ENCODE data around the gene CFAP46.
A peak's percentile ranks its signal among the peaks of the same experiment; 100 is the strongest.
"Not testable (repeated sequence)": the region's sequence is repeated elsewhere in the genome, so short reads cannot be mapped to it uniquely, and the experiment has no call there.

The CFAP46 gene

DNA sequence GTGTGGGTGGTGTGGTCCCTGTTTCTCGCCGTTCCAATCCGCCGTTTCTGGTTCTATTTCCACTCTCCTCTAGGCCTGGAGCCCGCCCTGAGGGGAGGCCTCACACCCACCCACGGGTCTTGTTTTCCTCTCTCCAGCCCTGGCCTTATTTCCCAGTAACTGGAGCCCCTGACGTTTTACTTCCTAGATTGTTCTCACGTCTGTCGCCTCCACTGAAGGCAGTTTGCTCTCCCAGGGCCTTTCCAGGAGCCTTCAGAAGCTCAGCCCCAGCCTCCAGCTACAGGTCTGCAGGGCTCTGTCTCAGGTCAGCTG is 30.6 kb downstream of the CFAP46 start:
- DNase-seq = no peak

DNA sequence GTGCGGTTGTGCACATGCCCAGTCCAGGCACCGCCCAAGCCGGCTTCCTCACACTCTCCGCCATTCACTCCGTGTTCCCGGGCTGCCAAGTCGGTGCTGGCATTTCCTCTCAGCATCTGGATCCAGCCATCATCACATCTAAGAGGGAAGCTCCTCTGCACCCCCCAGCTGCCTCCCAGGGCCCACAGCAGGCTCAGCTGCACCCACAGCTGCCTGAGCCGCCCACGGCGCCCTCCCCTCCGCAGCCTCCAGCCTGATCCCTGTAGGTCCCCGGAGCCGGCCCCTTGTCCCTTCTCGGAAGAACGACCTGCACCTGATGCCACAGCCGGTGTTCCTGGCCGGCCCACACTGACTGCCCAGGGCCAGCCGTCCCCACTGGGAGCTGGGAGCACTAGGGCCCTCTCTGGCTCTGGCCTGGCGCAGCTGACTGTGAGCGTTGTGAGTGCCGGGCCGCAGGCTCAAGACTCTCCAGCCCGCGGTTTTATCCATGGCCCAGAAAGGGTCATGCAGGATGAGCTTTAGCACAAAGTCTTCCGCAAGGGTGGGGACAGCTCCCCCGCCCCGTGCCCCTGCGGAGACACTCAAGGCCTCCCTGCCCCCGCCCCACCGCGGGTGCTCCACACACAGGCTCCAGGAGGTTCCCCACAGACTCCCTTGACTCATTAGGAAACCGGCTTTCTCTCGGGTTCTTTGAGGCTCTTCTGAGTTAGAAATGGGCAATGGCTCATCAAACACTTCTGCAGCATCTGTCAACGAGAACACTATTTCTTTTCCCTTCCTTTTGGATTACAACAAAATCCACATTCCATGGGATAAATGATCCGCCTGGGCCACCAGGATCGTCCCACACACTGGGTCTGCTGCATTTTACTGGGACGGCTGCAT is 31.2 kb downstream of the CFAP46 start:
- no peak for DNase-seq

DNA sequence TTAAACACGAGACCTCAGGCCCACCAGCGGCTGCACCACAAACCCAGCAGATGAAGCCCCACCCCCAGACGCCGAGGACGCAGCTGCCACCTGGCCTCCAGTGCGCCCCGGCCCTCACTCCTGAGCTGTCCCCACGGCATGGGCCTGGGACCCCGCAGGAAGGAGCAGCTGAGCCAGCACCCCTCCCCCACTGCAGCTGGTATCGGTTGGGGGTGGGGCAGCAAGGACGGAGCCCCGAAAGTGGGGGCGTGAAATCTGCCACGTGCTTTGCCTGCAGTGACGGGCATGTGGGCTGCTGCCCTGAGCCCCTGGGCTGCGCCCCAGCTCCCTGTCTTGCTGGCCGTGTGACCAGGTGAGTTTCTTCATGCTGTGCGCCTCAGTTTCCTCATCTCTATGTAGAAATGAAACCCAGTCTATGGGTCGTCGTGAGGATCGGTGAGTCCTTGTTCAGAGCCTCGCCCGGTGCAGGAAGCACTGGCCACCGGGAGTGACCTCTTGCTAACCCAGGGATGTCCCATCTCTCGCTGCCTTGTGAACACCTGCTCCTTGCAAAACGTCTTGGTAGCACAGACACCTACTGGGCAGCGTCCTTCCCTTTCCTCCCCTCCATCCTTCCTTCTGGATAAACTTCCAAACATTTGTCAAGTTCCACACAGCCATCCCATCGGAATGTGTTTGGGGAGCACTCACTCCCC is 32.0 kb downstream of the CFAP46 start:
- DNase-seq = no peak

DNA sequence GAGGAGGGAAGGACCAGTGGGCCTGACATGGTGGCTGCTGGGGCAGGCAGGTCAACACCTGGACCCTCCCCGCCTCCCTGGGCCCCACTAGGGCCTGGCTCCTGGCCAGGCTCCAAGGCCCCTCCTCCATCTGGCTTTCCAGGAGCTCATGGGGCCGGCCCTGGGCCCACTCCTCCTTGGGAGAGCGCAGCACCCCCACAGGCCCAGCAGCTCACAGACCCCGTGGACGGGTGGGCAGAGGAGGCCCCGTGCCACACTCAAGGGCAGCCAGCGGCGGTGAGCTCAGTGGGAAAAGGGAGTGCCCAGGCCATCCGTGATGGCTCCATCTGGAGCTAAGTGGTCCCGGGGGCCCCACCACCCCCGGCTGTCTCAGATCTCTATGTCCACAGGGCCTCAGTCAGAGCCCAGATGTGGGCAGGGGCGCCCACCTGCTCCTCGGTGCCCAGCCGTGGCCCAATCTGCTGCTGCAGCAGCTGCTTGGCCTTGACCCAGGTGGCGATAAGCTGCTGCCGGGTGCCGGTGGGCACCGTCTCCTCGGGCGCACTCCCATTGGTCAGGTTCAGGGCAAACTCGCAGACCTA is 32.8 kb downstream of the CFAP46 start:
- no peak for DNase-seq

DNA sequence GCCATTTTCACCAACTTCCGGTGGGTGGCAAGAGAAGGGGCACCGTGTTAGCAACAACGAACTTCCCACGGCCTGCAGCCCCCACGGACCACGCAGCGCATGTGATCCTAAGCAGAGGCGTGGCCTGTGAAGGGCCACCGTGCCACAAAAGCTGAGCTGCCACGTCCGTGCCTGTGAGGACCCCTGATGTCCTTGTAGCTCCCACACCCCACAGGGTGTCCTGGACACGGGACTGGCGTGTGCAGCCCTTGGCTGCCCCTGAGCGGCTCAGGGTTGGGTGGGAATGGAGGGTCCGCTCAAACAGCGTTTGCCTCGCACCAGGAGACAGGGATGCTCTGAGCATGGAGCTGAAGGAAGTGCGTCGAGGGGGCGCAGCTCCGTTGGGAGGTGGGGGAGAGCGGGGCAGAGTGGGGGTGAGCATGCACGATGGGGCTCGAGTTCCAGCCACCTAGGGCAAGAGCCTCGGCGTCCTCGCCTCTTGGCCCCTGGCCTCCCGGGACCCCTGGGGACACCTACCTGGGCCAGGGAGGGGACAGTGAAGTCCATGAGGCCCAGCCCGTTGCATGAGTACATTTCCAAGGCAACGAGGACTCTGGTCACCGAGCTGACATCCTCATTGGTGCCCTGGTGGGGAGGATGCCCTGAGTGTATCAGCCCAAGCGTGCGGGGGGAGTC is 33.6 kb downstream of the CFAP46 start:
- DNase-seq = no peak

DNA sequence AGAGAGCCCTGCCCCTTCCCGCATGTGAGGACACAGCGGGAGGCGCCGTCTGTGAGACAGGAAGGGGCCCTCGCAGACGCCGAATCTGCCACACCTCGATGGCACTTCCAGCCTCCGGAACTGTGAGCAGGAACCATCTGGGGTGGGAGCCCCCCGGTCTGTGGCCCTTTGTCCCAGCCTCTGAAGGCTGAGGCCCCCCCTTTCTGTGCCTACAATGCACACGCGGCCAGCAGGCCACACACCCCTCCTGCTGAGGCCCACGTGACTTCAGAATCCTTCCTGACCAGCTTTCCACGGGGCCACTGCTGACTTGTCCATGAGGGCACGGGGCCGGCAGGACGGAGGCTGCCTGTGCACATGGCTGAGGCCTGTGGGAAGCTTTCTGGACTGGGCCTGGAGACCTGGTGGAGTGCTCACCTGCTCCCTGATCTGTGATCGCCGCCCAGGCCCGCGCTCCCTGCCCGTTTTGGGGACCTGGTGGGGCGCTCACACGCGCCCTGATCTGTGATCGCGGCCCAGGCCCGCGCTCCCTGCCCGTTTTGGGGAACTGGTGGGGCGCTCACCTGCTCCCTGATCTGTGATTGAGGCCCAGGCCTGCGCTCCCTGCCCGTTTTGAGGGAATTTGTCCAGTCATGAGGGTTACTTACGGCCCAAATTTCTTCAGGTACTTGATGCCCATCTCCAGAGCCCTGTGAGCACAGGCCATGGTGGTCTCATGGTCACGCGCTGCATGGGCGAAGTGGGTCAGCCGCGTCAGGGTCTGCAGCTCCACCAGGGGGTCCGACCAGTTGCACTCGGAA is 34.3 kb downstream of the CFAP46 start:
- no peak for DNase-seq

DNA sequence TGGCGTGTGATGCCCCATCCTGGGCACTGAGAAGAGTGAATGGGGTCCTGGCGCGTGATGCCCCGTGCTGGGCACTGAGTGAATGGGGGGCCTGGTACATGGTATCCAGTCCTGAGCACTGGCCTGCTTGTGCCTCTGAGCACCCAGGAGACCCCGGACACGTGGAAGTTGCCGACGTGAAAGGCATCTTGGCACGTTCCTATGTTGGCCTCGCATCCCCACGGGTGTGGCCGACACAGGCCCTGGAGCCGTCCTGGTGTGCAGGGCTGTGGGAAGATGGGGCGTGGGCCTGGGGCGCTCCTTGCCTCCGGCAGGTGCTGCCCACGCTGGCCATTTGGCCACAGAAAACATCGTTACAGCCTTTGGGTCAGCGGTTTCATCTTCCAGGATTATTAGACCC is 35.5 kb downstream of the CFAP46 start:
- DNase-seq = no peak

DNA sequence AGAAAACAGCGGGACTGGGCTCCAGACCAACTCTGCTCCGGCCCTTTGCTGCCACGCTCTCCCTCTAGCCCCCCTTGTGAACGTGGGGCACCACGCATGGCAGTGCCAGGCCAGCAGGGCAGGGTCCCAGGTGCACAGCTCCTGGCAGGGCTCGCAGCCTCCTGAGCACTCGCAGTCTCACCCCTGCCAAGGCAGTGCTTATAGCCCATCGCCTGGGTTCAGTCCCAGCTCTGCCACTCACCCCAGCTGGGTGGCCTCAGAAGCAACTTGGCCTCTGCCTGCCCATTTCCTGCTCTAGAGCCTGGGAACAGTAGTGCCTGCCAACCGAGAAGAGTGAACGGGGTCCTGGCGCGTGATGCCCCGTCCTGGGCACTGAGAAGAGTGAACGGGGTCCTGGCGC is 36.3 kb downstream of the CFAP46 start:
- DNase-seq = no peak

DNA sequence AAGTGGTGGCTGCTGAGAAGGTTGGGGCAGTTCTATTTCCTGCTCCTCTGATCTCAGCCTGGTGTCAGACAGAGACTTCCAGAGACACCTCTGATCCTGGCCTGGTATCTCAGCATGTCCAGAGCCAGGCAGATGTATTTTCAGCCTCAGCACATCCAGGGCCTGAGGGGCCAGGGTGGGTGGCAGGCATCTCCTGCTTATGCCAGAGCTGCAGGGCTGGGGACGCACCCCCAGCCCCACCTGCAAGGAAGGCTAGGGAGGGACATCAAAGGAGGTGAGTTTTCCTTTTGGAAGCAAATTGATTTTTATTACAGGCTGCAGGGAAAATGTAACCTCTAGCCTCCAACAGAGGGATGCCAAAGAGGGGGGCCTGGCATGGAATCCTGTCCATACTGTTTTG is 36.7 kb downstream of the CFAP46 start:
- no peak for DNase-seq

DNA sequence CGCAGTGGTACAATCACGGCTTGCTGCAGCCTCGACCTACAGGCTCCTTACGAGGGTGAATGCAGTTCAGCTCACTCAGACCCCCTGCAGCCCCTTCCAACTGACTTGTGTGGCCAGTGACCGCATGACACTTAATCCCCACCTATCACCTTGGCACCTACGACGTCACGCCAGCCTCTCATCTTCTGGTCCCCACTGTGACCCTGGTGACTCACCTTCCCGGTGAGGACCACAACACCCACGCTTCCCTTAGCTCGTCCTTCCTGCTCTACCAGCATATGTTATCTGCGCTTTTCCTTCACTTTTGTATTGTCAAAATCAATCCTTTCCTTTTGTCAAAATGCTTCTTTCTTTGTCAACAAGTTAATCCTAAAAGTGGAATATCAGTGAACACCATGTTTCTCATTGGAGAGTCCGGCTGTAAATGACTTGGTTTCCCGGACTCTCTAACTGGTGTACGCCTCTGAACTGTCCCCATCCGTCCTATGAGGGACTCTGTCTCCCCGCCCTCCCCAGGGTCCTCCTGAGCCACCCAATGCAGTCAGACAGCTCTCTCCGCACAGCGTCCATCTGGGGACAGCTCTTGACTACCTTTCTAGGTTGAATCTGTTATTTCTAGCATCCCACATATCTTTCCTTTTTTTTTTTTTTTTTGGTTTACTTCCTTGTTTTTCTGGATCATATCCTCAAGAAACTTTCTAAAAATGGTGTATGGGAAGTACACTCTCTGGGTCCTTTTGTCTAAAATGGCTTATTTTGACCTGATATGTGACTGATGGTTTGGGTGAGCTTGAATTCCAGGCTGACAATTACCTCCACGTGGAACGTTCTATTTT is 37.3 kb downstream of the CFAP46 start:
- no peak for DNase-seq

DNA sequence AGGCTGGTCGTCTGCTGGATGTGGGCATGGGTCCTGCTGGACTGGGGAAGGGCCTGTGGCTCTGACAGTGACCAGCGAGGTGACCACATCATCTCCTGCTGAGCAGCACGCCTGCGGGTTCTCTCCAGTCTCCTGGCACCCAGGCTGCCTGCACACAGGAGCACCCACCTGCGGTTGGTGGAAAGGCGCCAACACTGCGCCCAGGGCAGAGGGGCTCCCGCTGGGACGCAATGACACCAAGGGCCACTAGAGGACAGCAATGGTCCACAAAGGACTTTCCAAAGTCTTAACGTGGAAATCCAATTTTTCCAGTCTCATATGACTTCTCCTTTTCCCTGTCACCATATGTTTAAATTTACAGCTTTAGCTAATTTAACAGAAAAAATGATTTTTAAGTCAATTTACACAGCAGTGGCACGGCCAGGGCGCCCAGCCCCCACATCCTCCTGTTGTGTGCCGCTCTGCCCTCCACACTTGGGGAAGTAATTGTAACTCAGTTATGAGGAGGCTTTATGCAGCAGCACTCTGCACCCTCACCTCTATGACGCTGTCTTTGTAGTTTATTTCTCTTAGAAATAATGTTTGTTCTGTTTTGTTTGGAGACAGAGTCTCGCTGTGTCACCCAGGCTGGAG is 38.1 kb downstream of the CFAP46 start:
- peak; percentile 9 for DNase-seq

DNA sequence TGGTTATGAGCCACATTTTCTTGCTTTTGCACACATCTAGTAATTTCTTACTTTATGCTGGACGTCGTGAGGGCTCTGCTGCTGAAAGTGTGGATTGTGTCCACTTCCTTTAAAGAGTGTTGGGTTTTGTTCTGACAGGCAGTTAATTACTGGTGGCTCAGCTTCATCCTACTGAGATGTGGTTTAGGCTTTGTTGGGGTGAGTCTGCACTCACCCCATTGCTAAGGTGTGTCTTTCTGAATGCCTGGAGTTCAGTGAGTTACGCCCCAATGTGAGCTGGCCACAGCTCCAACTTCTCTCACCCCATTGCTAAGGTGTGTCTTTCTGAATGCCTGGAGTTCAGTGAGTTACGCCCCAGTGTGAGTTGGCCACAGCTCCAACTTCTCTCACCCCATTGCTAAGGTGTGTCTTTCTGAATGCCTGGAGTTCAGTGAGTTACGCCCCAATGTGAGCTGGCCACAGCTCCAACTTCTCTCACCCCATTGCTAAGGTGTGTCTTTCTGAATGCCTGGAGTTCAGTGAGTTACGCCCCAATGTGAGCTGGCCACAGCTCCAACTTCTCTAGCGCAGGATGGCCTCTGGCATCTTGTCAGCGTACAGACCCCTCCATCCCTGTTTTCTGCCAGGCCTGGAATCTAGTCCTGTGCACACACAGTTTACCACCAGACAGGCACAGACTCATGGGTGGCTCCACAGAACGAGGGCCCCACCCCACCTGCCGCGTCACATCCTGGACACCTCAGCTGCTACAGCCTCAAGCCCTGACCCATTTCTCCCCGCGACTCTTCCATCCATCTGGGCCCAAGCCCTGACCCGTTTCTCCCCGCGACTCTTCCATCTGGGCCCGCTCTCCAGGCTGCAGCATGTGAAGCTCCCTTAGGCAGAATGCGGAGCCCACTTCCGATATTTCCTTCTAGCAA is 39.5 kb downstream of the CFAP46 start:
- DNase-seq = not testable (repeated sequence)

DNA sequence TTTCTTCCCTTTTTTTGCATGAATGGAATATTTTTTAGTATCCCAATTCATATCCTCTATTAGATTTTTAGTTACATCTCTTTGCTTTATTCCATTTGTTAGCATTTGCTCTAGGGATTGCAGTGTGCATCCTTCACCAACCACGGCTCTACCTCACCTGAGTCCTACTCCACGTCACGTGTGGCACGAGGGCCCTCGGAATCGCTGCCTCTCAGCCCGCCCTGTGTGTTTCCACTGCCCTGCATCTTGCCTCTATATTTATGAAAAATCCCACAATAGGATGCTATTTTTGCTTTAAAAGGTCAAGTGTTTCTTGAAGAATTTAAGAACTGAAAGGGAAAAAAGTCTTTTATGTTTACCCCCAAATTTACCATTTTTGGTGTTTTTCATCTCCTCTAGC is 41.0 kb downstream of the CFAP46 start:
- no peak for DNase-seq

DNA sequence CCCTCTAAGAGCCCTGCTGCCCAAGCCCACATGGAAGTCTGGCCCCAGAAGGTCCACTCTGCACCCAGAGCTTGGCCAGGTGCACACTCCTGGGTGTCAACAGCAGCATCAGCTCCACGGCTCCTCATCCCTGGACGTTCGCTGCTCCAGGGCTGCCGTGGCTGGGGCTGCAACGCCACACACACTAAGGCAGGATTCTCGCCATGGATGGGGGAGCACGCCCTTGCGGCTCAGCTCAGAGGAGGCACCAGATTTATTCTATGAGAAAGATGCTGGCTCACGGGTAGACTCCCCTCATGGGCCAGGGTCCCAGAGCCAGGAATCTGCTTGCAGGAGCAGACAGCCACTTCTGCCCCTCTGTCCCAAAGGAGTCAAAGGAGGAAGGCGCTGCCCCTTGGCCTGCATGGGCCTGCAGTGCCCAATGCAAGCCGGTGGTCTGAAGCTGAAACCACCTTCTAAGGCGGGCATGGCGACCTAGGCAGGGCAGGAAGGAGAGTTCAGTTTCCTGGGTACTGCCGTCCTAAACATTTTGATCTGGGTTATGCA is 42.1 kb downstream of the CFAP46 start:
- no peak for DNase-seq

DNA sequence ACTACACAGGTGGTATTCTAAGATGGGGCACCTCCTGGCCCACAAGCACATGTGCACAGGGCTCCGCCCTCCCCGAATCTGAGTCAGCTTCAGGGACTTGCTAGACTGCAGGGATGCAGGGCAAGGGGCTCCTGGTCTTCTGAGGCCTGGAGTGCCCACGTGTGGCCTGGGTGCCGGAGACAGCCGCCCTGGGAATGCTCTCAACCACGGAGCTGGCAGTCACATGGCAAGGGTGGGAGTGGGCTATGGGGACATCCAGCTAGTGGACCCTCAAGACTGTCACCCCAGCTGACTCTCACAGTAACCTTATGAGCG is 42.7 kb downstream of the CFAP46 start:
- DNase-seq = no peak

DNA sequence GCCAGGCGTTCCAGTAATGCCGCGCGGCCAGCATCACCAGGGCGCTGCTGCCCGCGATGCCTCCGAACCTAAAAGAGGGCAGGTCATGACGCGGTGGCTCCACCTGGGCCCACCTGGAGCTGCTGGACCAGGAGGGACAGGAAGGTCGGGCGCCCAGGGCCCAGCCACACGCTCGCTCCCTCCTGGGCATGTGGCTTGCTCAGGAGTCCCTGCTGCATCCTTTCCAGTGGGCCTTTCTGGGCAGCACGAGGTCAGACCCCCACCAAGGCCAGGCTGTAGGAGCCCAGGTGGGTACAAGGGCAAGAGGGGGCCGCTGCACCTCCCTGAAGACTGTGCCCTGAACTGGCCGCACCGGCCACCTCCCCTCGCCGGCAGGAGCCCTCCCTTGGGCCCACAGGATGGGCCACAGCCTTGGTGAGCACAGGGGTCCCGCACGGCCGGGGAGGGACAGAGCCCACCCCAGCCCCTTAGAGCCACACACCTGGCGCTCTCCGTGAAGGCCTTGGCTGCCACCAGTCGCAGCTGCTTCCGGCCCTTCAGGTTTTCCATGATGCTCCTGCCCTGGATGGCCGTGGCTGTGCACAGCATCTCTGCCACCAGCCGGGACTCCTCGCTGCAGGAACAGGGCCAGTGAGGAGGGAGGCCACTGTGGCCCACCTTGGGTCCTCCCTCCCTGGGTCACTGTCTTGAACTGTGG is 43.2 kb downstream of the CFAP46 start:
- no peak for DNase-seq

DNA sequence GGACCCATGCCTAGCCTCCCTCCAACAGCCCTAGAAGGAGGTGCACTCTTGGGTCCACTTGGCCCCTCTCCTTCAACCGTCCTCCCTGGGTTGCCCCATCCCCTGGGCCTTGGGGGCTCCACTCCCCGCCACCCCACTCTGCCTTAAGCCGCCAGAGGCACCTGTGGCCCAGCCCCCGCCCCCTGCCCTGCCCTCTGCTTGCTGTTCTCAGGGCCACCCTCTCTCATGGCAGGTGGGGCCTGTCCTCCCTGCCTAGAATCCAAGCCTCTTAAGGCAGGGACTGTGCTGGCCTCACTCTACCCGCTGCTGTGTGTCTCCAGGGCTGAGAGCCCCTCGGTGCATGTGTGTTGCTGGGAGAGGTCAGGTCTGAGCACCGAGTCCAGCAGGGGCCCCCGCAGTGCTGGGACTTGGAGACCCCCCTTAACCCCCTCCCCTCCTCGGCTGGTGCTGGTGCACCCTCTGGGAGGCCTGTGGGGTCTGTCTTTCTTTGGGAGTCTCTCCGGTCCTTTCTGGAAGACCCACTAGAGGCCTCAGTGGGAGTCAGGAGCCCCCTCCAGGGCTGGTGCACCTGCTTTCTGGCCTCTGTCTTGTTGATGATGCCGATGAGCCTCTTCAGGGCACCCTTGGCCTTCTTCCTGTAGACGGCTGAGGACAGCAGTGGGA is 43.8 kb downstream of the CFAP46 start:
- DNase-seq = no peak

DNA sequence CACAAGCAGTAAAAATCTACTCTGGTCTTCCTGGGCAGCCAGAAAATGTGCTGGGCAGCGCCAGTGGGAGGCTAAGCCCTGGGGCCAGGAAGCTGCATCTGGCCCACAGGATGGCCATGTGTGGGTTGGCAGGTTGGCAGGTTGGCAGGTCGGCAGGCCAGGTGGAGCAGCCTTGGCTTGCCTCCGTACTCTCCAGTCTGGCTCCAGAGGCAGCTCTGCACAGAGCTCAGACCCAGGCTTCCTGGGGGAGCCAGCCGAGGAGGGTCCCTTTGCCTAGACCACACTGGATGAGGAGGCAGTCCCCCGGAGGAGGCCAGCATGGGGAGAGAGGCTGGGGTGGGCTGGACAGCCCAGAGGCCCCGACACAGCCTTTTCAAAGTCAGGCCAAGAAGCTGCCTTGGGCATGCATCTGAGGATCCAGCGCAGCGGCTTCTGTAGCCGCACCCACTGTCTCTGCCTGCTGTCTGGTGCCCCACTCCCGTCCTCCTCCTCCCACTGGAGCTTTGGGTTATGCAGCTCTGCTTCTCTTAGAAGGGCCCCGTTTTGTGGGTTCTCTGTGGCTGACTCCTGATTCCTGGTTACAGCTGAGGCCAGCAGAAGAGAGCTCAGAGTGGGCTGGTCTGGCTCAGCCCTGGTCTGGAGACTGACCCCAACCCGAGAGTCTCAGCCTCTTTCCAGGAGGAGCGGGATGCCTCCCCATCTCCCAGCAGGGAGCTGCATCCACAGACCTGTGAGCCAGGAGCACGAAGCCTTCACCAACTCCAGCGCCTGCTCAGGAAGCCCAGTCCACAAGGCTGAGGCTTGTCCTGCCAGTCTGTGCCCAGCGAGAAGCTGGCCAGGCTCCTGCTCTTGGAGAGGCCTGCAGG is 44.6 kb downstream of the CFAP46 start:
- no peak for DNase-seq
